ENCODE results near the gene MAMSTR. TPM values are rescaled to one million over a fixed set of nuclear protein-coding genes. Genes with fewer than 3 reads are reported as not detected.

Gene MAMSTR
- total and polyA plus RNA-seq, 9 of the 15 experiments (the other 6 are each of a cell fraction or from before 2014, with no cell fraction given) = 0.08 to 1.00 (median 0.40) TPM; not detected in 1

GRCh38 chr19:48737360-48737998 lies 18.0 kb upstream of the MAMSTR start (continued):
- TF ChIP-seq, protein P1, sequence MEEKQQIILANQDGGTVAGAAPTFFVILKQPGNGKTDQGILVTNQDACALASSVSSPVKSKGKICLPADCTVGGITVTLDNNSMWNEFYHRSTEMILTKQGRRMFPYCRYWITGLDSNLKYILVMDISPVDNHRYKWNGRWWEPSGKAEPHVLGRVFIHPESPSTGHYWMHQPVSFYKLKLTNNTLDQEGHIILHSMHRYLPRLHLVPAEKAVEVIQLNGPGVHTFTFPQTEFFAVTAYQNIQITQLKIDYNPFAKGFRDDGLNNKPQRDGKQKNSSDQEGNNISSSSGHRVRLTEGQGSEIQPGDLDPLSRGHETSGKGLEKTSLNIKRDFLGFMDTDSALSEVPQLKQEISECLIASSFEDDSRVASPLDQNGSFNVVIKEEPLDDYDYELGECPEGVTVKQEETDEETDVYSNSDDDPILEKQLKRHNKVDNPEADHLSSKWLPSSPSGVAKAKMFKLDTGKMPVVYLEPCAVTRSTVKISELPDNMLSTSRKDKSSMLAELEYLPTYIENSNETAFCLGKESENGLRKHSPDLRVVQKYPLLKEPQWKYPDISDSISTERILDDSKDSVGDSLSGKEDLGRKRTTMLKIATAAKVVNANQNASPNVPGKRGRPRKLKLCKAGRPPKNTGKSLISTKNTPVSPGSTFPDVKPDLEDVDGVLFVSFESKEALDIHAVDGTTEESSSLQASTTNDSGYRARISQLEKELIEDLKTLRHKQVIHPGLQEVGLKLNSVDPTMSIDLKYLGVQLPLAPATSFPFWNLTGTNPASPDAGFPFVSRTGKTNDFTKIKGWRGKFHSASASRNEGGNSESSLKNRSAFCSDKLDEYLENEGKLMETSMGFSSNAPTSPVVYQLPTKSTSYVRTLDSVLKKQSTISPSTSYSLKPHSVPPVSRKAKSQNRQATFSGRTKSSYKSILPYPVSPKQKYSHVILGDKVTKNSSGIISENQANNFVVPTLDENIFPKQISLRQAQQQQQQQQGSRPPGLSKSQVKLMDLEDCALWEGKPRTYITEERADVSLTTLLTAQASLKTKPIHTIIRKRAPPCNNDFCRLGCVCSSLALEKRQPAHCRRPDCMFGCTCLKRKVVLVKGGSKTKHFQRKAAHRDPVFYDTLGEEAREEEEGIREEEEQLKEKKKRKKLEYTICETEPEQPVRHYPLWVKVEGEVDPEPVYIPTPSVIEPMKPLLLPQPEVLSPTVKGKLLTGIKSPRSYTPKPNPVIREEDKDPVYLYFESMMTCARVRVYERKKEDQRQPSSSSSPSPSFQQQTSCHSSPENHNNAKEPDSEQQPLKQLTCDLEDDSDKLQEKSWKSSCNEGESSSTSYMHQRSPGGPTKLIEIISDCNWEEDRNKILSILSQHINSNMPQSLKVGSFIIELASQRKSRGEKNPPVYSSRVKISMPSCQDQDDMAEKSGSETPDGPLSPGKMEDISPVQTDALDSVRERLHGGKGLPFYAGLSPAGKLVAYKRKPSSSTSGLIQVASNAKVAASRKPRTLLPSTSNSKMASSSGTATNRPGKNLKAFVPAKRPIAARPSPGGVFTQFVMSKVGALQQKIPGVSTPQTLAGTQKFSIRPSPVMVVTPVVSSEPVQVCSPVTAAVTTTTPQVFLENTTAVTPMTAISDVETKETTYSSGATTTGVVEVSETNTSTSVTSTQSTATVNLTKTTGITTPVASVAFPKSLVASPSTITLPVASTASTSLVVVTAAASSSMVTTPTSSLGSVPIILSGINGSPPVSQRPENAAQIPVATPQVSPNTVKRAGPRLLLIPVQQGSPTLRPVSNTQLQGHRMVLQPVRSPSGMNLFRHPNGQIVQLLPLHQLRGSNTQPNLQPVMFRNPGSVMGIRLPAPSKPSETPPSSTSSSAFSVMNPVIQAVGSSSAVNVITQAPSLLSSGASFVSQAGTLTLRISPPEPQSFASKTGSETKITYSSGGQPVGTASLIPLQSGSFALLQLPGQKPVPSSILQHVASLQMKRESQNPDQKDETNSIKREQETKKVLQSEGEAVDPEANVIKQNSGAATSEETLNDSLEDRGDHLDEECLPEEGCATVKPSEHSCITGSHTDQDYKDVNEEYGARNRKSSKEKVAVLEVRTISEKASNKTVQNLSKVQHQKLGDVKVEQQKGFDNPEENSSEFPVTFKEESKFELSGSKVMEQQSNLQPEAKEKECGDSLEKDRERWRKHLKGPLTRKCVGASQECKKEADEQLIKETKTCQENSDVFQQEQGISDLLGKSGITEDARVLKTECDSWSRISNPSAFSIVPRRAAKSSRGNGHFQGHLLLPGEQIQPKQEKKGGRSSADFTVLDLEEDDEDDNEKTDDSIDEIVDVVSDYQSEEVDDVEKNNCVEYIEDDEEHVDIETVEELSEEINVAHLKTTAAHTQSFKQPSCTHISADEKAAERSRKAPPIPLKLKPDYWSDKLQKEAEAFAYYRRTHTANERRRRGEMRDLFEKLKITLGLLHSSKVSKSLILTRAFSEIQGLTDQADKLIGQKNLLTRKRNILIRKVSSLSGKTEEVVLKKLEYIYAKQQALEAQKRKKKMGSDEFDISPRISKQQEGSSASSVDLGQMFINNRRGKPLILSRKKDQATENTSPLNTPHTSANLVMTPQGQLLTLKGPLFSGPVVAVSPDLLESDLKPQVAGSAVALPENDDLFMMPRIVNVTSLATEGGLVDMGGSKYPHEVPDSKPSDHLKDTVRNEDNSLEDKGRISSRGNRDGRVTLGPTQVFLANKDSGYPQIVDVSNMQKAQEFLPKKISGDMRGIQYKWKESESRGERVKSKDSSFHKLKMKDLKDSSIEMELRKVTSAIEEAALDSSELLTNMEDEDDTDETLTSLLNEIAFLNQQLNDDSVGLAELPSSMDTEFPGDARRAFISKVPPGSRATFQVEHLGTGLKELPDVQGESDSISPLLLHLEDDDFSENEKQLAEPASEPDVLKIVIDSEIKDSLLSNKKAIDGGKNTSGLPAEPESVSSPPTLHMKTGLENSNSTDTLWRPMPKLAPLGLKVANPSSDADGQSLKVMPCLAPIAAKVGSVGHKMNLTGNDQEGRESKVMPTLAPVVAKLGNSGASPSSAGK (IDR thresholded peaks at IDR 0.05) = peak; percentile 60
- TF ChIP-seq, protein P2, sequence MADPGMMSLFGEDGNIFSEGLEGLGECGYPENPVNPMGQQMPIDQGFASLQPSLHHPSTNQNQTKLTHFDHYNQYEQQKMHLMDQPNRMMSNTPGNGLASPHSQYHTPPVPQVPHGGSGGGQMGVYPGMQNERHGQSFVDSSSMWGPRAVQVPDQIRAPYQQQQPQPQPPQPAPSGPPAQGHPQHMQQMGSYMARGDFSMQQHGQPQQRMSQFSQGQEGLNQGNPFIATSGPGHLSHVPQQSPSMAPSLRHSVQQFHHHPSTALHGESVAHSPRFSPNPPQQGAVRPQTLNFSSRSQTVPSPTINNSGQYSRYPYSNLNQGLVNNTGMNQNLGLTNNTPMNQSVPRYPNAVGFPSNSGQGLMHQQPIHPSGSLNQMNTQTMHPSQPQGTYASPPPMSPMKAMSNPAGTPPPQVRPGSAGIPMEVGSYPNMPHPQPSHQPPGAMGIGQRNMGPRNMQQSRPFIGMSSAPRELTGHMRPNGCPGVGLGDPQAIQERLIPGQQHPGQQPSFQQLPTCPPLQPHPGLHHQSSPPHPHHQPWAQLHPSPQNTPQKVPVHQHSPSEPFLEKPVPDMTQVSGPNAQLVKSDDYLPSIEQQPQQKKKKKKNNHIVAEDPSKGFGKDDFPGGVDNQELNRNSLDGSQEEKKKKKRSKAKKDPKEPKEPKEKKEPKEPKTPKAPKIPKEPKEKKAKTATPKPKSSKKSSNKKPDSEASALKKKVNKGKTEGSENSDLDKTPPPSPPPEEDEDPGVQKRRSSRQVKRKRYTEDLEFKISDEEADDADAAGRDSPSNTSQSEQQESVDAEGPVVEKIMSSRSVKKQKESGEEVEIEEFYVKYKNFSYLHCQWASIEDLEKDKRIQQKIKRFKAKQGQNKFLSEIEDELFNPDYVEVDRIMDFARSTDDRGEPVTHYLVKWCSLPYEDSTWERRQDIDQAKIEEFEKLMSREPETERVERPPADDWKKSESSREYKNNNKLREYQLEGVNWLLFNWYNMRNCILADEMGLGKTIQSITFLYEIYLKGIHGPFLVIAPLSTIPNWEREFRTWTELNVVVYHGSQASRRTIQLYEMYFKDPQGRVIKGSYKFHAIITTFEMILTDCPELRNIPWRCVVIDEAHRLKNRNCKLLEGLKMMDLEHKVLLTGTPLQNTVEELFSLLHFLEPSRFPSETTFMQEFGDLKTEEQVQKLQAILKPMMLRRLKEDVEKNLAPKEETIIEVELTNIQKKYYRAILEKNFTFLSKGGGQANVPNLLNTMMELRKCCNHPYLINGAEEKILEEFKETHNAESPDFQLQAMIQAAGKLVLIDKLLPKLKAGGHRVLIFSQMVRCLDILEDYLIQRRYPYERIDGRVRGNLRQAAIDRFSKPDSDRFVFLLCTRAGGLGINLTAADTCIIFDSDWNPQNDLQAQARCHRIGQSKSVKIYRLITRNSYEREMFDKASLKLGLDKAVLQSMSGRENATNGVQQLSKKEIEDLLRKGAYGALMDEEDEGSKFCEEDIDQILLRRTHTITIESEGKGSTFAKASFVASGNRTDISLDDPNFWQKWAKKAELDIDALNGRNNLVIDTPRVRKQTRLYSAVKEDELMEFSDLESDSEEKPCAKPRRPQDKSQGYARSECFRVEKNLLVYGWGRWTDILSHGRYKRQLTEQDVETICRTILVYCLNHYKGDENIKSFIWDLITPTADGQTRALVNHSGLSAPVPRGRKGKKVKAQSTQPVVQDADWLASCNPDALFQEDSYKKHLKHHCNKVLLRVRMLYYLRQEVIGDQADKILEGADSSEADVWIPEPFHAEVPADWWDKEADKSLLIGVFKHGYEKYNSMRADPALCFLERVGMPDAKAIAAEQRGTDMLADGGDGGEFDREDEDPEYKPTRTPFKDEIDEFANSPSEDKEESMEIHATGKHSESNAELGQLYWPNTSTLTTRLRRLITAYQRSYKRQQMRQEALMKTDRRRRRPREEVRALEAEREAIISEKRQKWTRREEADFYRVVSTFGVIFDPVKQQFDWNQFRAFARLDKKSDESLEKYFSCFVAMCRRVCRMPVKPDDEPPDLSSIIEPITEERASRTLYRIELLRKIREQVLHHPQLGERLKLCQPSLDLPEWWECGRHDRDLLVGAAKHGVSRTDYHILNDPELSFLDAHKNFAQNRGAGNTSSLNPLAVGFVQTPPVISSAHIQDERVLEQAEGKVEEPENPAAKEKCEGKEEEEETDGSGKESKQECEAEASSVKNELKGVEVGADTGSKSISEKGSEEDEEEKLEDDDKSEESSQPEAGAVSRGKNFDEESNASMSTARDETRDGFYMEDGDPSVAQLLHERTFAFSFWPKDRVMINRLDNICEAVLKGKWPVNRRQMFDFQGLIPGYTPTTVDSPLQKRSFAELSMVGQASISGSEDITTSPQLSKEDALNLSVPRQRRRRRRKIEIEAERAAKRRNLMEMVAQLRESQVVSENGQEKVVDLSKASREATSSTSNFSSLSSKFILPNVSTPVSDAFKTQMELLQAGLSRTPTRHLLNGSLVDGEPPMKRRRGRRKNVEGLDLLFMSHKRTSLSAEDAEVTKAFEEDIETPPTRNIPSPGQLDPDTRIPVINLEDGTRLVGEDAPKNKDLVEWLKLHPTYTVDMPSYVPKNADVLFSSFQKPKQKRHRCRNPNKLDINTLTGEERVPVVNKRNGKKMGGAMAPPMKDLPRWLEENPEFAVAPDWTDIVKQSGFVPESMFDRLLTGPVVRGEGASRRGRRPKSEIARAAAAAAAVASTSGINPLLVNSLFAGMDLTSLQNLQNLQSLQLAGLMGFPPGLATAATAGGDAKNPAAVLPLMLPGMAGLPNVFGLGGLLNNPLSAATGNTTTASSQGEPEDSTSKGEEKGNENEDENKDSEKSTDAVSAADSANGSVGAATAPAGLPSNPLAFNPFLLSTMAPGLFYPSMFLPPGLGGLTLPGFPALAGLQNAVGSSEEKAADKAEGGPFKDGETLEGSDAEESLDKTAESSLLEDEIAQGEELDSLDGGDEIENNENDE (IDR thresholded peaks at IDR 0.05; ENCODE audit: low read depth, low read length) = no peak
- peak; percentile 59; the same call in 1 of the 2 replicates for TF ChIP-seq POLR2A (conservative IDR thresholded peaks at IDR 0.05)
- TF ChIP-seq CTBP1 (IDR thresholded peaks at IDR 0.05; ENCODE audit: borderline replicate concordance) = peak; percentile 21; the same call in 1 of the 2 replicates

All from K562 (cell line).